ENCODE measurements around the gene PSMD12. TPM values are rescaled to one million over a fixed set of nuclear protein-coding genes. Genes with fewer than 3 reads are reported as not detected.

Gene PSMD12
- total RNA-seq, 1 experiment from 2014 or later: 18.7 TPM

Small RNA genes lying within 50 kb of the gene (small RNA-seq; reads per million reads assigned to genes)
- gene RF00019: not detected

Other genes starting within 250 kb of the PSMD12 start
- gene HELZ, start 121.4 kb downstream of the PSMD12 start, total RNA-seq (2014; rRNA removed; shearing (Covaris generic); ENCODE audit: low replicate concordance): 54.9 and 77.9 TPM in 2 replicates
- 2.7 and 3.8 TPM in 2 replicates for gene PITPNC1, start 10.7 kb upstream of the PSMD12 start, total RNA-seq (2014; rRNA removed; shearing (Covaris generic); ENCODE audit: low replicate concordance)